Large intestine (tissue), 3 donors: ENCODE data around the gene ATXN7L3. TPM values are rescaled to one million over a fixed set of nuclear protein-coding genes. Genes with fewer than 3 reads are reported as not detected.

Experiments
- DNase-seq, 2 donors: peaks; one replicate each; pipeline versions ENCODE4 v3.0.0 to v3.0.0-alpha.2; 2013
- H3K27ac ChIP-seq: one replicate; pipeline ENCODE4 v1.5.1; 2013; ENCODE audit warnings: low read length
- H3K27me3 ChIP-seq: 2 replicates; pipeline ENCODE4 v1.6.1; 2013; ENCODE audit warnings: low read length; ENCODE audit not compliant: control insufficient read depth, insufficient read depth
- H3K36me3 ChIP-seq: 2 replicates; pipeline ENCODE4 v1.6.1; 2013; ENCODE audit warnings: low read length; ENCODE audit not compliant: control insufficient read depth, insufficient read depth
- H3K4me1 ChIP-seq: one replicate; pipeline ENCODE4 v1.6.1; 2013; ENCODE audit warnings: low read length; ENCODE audit not compliant: control insufficient read depth, insufficient read depth
- H3K4me3 ChIP-seq: one replicate; pipeline ENCODE4 v1.5.1; 2013; ENCODE audit warnings: low read length
- H3K9me3 ChIP-seq: one replicate; pipeline ENCODE4 v1.6.1; 2013; ENCODE audit warnings: mild to moderate bottlenecking, low read depth, low read length, moderate library complexity; ENCODE audit not compliant: control insufficient read depth
- WGBS: methylation state at CpG from one replicate; pipeline ENCODE4 v1.1.5; 2013; ENCODE audit warnings: low lambda C conversion rate; ENCODE audit not compliant: insufficient coverage; 5-methylcytosine and 5-hydroxymethylcytosine counted together
- polyA plus RNA-seq: library from polyadenylated mRNA; unstranded; fragments of 120-200 nt; gene quantifications from one replicate; pipeline ENCODE4 v1.2.1, GENCODE V29; 2013

ATXN7L3 gene
- polyA plus RNA-seq, 1 donor: 47.8 TPM

DNA sequence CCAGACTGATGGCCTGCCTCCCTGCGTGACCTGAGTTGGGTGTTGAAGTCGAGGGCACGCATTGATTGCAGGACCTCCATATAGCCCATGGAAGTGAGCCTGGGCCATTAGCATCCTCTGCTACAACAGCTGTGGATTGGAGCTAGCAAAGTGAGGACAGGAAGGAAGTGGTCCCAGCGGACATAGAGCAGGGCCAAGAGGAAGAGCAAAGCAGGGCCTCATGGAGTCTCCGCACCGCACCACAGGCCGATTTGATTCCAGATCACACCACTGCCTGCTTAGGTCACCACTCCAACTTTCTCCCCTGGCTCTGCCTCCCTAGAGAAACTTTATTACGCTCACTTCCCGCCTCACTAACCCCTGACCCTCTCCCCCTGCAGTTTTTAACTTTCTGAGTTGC, 30.5 kb upstream of the ATXN7L3 start:
- no peaks in the 10 kb centered on the region for H3K9me3 ChIP-seq
- 80% methylated on average over 2 of the region's 9 CpGs for WGBS
- peak in 1 of 2 donors; percentile 1 for DNase-seq

GRCh38 chr17:44229090-44229489, 29.4 kb upstream of the ATXN7L3 start:
- Histone ChIP-seq H3K4me1 (no peaks in the 10 kb centered on the region), H3K4me3 (no peak overlapping the region), H3K36me3 (no peaks in the 10 kb centered on the region), H3K27ac (no peak overlapping the region), H3K9me3 (no peaks in the 10 kb centered on the region), H3K27me3 (no peaks in the 10 kb centered on the region)
- peak in 1 of 2 donors; percentile 1 for DNase-seq
- WGBS: no CpG with 5 or more reads among the region's 6 CpGs

More for the DNA sequence above, 30.5 kb upstream of the ATXN7L3 start:
- no peak overlapping the region for H3K4me3 ChIP-seq
- H3K27me3 ChIP-seq: no peaks in the 10 kb centered on the region
- H3K4me1 ChIP-seq: no peaks in the 10 kb centered on the region
- H3K36me3 ChIP-seq: no peaks in the 10 kb centered on the region
- H3K27ac ChIP-seq: no peak overlapping the region

- H3K4me3 ChIP-seq: no peak overlapping the region
- H3K27me3 ChIP-seq: no peaks in the 10 kb centered on the region
- no peaks in the 10 kb centered on the region for H3K36me3 ChIP-seq
- DNase-seq: peak in 1 of 2 donors; percentile 2
- peaks cover 8% of the 10 kb centered on the region for H3K4me1 ChIP-seq
- WGBS: no CpG with 5 or more reads among the region's 7 CpGs
- peaks cover 2% of the 10 kb centered on the region for H3K9me3 ChIP-seq
- H3K27ac ChIP-seq: no peak overlapping the region
Measured at GRCh38 chr17:44223541-44224071, 23.9 kb upstream of the ATXN7L3 start.

DNA sequence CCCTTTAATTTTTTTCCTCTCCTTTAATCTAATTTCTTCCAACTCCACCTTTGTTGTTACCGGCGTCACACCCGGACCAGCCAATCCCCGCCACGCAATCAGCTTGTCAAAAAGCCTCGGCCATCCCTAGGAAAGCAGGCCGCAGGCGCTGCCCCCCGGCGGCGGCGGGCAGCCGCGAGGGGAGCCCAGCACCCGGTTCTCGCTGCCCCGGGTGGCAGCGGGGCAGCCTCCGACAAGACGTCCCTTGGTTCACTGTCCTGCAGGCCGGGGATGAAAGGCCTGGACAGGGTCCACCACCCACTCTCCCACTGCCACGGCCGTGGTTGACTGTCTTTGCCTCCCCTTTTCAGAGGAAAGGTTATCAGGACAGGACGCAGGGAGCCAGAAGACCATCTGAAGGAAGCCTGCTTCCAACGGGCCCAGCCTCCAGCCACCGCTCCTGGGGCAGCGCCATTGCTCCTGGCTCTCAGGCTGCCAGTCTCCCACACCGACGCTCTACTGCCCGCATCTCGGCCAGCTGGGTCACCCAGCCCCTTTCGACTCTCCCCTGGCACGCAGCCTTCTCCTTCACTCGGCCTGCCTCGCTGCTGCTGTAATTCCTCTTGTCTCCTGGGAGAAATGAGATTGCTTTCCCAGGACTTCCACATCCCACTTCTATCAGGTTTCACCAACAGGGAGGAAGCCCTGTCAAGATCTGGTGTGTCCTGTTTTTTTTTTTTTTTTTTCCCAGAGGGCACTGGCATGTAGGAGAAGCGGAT, 22.6 kb upstream of the ATXN7L3 start:
- peak; percentile 45 to 71 for DNase-seq
- Histone ChIP-seq H3K4me1 (peaks cover 17% of the 10 kb centered on the region), H3K27ac (peak overlapping the region; percentile 95), H3K36me3 (no peaks in the 10 kb centered on the region), H3K27me3 (no peaks in the 10 kb centered on the region), H3K4me3 (peak overlapping the region; percentile 97), H3K9me3 (peaks cover 2% of the 10 kb centered on the region)
- WGBS: 0% methylated on average over 3 of the region's 36 CpGs

DNA sequence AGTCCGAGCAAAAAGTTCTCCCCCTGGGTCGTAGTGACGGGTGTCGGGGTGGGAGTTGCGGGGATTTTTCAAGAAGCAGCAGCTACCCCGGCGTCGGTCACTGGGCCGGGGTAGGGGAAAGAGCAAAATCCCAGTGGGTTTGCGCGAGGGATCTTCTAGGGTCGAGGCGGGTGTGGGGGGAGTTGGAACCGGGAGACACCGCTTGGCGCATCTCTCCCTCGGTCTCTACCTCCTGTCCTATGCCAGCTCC, 22.1 kb upstream of the ATXN7L3 start:
- Histone ChIP-seq H3K36me3 (peaks cover 3% of the 10 kb centered on the region), H3K9me3 (peaks cover 2% of the 10 kb centered on the region), H3K27me3 (no peaks in the 10 kb centered on the region), H3K27ac (peak overlapping the region; percentile 95), H3K4me1 (peaks cover 18% of the 10 kb centered on the region), H3K4me3 (peak overlapping the region; percentile 97)
- 0% methylated on average over 3 of the region's 17 CpGs for WGBS
- no peak for DNase-seq

DNA sequence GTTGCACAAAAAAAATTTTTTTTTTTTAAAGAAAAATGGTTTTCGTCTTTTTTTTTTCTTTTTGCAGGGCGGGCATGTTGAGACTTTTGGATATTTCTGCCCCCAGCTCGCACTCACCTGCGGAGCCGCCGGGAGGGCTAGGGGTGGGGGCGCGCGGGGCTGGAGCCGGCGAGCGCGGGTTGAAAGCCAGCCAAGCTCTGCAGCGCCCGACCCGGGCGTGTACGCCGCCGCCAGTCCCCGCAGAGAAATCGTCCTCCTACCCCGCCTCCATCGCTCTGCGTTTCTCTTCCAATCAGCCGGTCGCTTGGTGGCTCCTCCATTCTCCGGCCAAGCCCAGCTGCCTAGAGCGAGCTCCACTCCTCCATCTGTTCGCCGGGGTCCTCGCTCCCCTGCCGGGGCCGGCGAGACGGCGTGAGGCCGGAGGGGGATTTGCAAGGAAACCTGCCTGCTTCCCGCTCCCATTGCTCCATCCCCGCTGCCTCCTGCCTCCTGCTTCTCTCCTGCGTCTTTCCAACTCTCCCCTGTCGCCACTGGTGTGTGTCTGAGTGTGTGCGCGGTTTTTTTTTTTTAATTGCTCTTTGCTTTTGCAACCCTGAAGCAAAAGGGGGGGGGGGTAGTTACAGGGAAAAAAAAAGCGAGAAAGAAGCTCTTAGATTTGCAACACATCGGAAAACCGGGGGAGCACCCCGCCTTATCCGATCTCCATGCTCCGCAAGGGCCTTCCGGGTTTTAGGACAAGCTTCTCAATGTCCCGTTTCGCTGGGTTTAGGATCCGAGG, 21.6 kb upstream of the ATXN7L3 start:
- Histone ChIP-seq H3K4me3 (peak overlapping the region; percentile 97), H3K27ac (peak overlapping the region; percentile 95), H3K27me3 (no peaks in the 10 kb centered on the region), H3K36me3 (peaks cover 8% of the 10 kb centered on the region), H3K9me3 (peaks cover 2% of the 10 kb centered on the region), H3K4me1 (peaks cover 18% of the 10 kb centered on the region)
- WGBS: no CpG with 5 or more reads among the region's 54 CpGs
- DNase-seq: peak; percentile 58 to 87

DNA sequence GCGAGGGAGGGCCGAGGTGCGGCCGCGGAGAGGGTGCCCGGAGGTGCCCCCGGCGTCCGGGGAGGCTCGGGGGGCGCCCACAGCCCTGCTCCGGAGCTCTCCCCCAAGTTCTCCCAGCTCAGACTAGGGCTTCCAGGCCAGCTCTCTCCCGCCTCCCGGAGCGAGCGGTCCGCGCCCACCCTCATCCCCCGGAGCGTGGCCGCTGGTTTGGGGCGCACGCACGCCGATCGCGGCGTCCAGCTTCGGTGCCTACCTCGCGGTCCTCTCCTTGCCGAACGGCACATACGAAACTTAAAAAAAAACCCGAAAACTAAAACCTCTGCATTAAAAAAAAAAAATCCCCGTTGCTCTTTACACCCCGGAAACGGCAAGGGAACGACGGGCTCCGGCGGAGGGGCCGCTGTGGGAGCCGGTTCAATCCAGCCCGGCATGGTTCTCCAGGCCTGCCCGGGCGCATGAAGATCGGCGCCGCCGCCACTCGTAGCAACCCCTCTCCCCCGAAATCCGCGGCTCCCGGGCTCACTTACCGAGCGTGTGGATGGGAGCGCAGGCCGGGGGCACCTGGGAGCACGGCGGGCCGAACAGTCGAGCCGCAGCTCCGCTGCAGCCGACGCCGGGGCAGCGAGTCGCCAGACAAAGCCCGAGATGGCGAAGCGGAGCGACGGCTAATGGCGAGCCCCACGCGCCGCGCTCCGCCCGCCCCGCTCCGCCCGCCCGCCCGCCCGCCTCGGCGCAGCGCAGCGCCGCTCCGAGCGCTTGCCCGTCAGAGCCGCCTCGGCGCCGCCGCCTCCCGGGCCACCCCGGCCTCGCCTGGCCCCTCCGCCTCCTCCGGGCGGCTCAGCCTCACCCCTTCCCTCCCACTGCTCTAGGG, 20.8 kb upstream of the ATXN7L3 start:
- Histone ChIP-seq H3K36me3 (peaks cover 16% of the 10 kb centered on the region), H3K4me1 (peaks cover 18% of the 10 kb centered on the region)

GRCh38 chr17:44219616-44220212, 20.0 kb upstream of the ATXN7L3 start, which contains the start of gene UBTF:
TSS of gene UBTF (minus strand) at chr17:44219675. CDS start at chr17:44218229, 1,446 bp downstream.
- H3K4me1 ChIP-seq: peaks cover 18% of the 10 kb centered on the region
- peak within 1 kb of the TSS; percentile 95 for H3K27ac ChIP-seq
- DNase-seq: peak; percentile 32 to 77
- no peaks in the 10 kb centered on the region for H3K27me3 ChIP-seq
- WGBS: no CpG with 5 or more reads among the region's 76 CpGs
- H3K36me3 ChIP-seq: peaks cover 24% of the 10 kb centered on the region
- peak within 1 kb of the TSS; percentile 97 for H3K4me3 ChIP-seq
- peaks cover 2% of the 10 kb centered on the region for H3K9me3 ChIP-seq

More for the DNA sequence above, 20.8 kb upstream of the ATXN7L3 start:
- no CpG with 5 or more reads among the region's 108 CpGs for WGBS
- H3K27ac ChIP-seq: peak overlapping the region; percentile 95
- peak in 1 of 2 donors; percentile 79 for DNase-seq
- peak overlapping the region; percentile 97 for H3K4me3 ChIP-seq
- H3K9me3 ChIP-seq: peaks cover 2% of the 10 kb centered on the region
- no peaks in the 10 kb centered on the region for H3K27me3 ChIP-seq

GRCh38 chr17:44219108-44219615, 19.5 kb upstream of the ATXN7L3 start:
- Histone ChIP-seq H3K27ac (peak overlapping the region; percentile 49), H3K27me3 (no peaks in the 10 kb centered on the region), H3K9me3 (peaks cover 2% of the 10 kb centered on the region), H3K4me3 (peak overlapping the region; percentile 37), H3K4me1 (peaks cover 18% of the 10 kb centered on the region), H3K36me3 (peaks cover 29% of the 10 kb centered on the region)
- no CpG with 5 or more reads among the region's 73 CpGs for WGBS
- DNase-seq: peak; percentile 45 to 74
